ENCODE data around the gene TIFAB. TPM values are rescaled to one million over a fixed set of nuclear protein-coding genes. Genes with fewer than 3 reads are reported as not detected.

TIFAB gene
- polyA plus RNA-seq, 2 of the 4 experiments (the other 2 are of a cell fraction) = not detected

GRCh38 chr5:135435467-135436330 lies 16.5 kb downstream of the TIFAB start (continued):
- no peak for TF ChIP-seq USF2 (IDR thresholded peaks at IDR 0.05)
- TF ChIP-seq TP53 (CRISPR knock-in tag; IDR thresholded peaks at IDR 0.05) = no peak
- TF ChIP-seq KDM5A (IDR thresholded peaks at IDR 0.05) = no peak
- no peak for TF ChIP-seq EP300 (IDR thresholded peaks at IDR 0.05)
- TF ChIP-seq CEBPB (IDR thresholded peaks at IDR 0.05) = no peak
- TF ChIP-seq ESRRA (IDR thresholded peaks at IDR 0.05; ENCODE audit: borderline replicate concordance, low read length) = no peak
- no peak for TF ChIP-seq FOXS1 (CRISPR knock-in tag; IDR thresholded peaks at IDR 0.05)
- no peak for TF ChIP-seq ZFP36 (IDR thresholded peaks at IDR 0.05; ENCODE audit: borderline replicate concordance, partially characterized antibody)

- Histone ChIP-seq H3K4me1 (no peaks in the 10 kb centered on the region), H3K4me3 (no peak overlapping the region), H3K4me2 (no peak overlapping the region), H3K27ac (no peak overlapping the region), H3K9me3 (no peaks in the 10 kb centered on the region)
- no peak for ATAC-seq
- WGBS (ENCODE audit: missing lambda C conversion rate) = 62% methylated on average over 24 of the region's 24 CpGs
- no peak for DNase-seq (ENCODE audit: low read depth in 1 of 2, low spot score in 1 of 2)
- CTCF ChIA-PET = interaction anchor here (1.2 to 3.4 kb wide), 4 partner anchors 9 to 126 kb away, joined by 4 to 14 read pairs (median 6); partner anchors contain the start of gene DCANP1
- POLR2A ChIA-PET = no interaction called here
- TF ChIP-seq RFX5 (IDR thresholded peaks at IDR 0.05) (no peak), RNF2 (IDR thresholded peaks at IDR 0.05; ENCODE audit: borderline replicate concordance, low read depth) (no peak), TP53 (CRISPR knock-in tag; IDR thresholded peaks at IDR 0.05) (no peak), MYC (IDR thresholded peaks at IDR 0.05; ENCODE audit: borderline replicate concordance, low read length) (no peak), POLR2A (IDR thresholded peaks at IDR 0.05; ENCODE audit: low read length) (no peak), ZFP36 (IDR thresholded peaks at IDR 0.05; ENCODE audit: borderline replicate concordance, partially characterized antibody) (no peak), HOXB13 (CRISPR knock-in tag; IDR thresholded peaks at IDR 0.05; ENCODE audit: low read depth) (no peak), EHMT2 (IDR thresholded peaks at IDR 0.05; ENCODE audit: low read depth) (no peak), TFCP2L1 (CRISPR knock-in tag; IDR thresholded peaks at IDR 0.05) (no peak), JUN (IDR thresholded peaks at IDR 0.05) (no peak), HOXB5 (CRISPR knock-in tag; IDR thresholded peaks at IDR 0.05) (no peak)
- FAIRE-seq = no peak
Measured at GRCh38 chr5:135434591-135435466, 17.3 kb downstream of the TIFAB start.

GRCh38 chr5:135433681-135434426 lies 18.3 kb downstream of the TIFAB start:
- H3K4me1 ChIP-seq = no peaks in the 10 kb centered on the region
- POLR2A ChIA-PET = no interaction called here
- no peak for FAIRE-seq
- TF ChIP-seq JUNB (IDR thresholded peaks at IDR 0.05) (no peak), EHMT2 (IDR thresholded peaks at IDR 0.05; ENCODE audit: low read depth) (no peak), MAX (IDR thresholded peaks at IDR 0.05) (no peak), RAD21 (conservative IDR thresholded peaks at IDR 0.05 in 1 of 2, IDR thresholded peaks at IDR 0.05 in 1 of 2) (no peak), TP53 (CRISPR knock-in tag; IDR thresholded peaks at IDR 0.05) (no peak), FOXS1 (CRISPR knock-in tag; IDR thresholded peaks at IDR 0.05) (no peak), CHD4 (IDR thresholded peaks at IDR 0.05; ENCODE audit: borderline replicate concordance) (no peak), BHLHE40 (IDR thresholded peaks at IDR 0.05; ENCODE audit: low read depth, low read length) (no peak)
- DNase-seq (ENCODE audit: low read depth in 1 of 2, low spot score in 1 of 2) = no peak
- no peak overlapping the region for H3K27ac ChIP-seq
- WGBS (ENCODE audit: missing lambda C conversion rate) = 68% methylated on average over 12 of the region's 12 CpGs
- ATAC-seq = no peak
- no peak overlapping the region for H3K4me3 ChIP-seq
- CTCF ChIA-PET = interaction anchor here (0.5 to 2.2 kb wide), 3 partner anchors 13 to 467 kb away, joined by 3 to 6 read pairs (median 4); partner anchors contain the start of gene DCANP1
- H3K9me3 ChIP-seq = peaks cover 8% of the 10 kb centered on the region; the same call in 2 of the 3 replicates
- no peak overlapping the region for H3K4me2 ChIP-seq
